Erythroblast (primary cell): ENCODE data around the gene DCST2.

ENCODE experiments used
- GATA1 ChIP-seq: IDR thresholded peaks from 2 replicates; pipeline ENCODE4 v1.6.1; 2011; ENCODE audit warnings: low read depth, mild to moderate bottlenecking, control low read depth, low read length, moderate library complexity
- POLR2A ChIP-seq: IDR thresholded peaks from 2 replicates; pipeline ENCODE4 v1.6.1; 2011; ENCODE audit warnings: mild to moderate bottlenecking, low read length

- TF ChIP-seq POLR2A: no peak
- TF ChIP-seq GATA1: no peak
These were observed 29.7 kb downstream of the DCST2 start for GRCh38 chr1:155003766-155004351.
